ENCODE data around the gene MMP19. TPM values are rescaled to one million over a fixed set of nuclear protein-coding genes. Genes with fewer than 3 reads are reported as not detected.
"Not testable (repeated sequence)": the region's sequence is repeated elsewhere in the genome, so short reads cannot be mapped to it uniquely, and the experiment has no call there.

Gene MMP19
- polyA plus RNA-seq, 1 experiment: 40.7 TPM

- Histone ChIP-seq H3K27me3 (ENCODE audit: control insufficient read depth, insufficient read depth, low read length) (no peaks in the 10 kb centered on the region), H3K36me3 (ENCODE audit: control insufficient read depth, insufficient read depth, low read length) (no peaks in the 10 kb centered on the region), H3K4me3 (ENCODE audit: low read depth, low read length) (no peak overlapping the region)
- TF ChIP-seq CTCF (IDR thresholded peaks at IDR 0.05; ENCODE audit: insufficient read depth, low read depth, low read length): no peak
- ChIA-PET CTCF (interaction anchor here (0.9 to 2.6 kb wide), 2 partner anchors 23 to 51 kb away, joined by 3 to 10 read pairs; partner anchors contain the start of gene PYM1), POLR2A (no interaction called here)
- DNase-seq (ENCODE audit: low read depth): no peak
Measured at GRCh38 chr12:55875704-55876467, 33.1 kb upstream of the MMP19 start.

GRCh38 chr12:55874443-55874842 lies 31.7 kb upstream of the MMP19 start:
- no peak for DNase-seq (ENCODE audit: low read depth)
- no peak for TF ChIP-seq CTCF (IDR thresholded peaks at IDR 0.05; ENCODE audit: insufficient read depth, low read depth, low read length)
- Histone ChIP-seq H3K4me3 (ENCODE audit: low read depth, low read length) (no peak overlapping the region), H3K36me3 (ENCODE audit: control insufficient read depth, insufficient read depth, low read length) (no peaks in the 10 kb centered on the region), H3K27me3 (ENCODE audit: control insufficient read depth, insufficient read depth, low read length) (no peaks in the 10 kb centered on the region)
- POLR2A ChIA-PET: no interaction called here
- CTCF ChIA-PET: interaction anchor here (0.6 kb wide), 1 partner anchor 13 kb away, joined by 3 read pairs; no protein-coding TSS in a partner anchor

GRCh38 chr12:55866454-55867004 lies 23.8 kb upstream of the MMP19 start:
- CTCF ChIA-PET: interaction anchor here (1.4 kb wide), 1 partner anchor 19 kb away, joined by 5 read pairs; no protein-coding TSS in a partner anchor
- H3K36me3 ChIP-seq (ENCODE audit: control insufficient read depth, insufficient read depth, low read length); H3K4me3 ChIP-seq (ENCODE audit: low read depth, low read length); DNase-seq (ENCODE audit: low read depth); POLR2A ChIA-PET; H3K27me3 ChIP-seq (ENCODE audit: control insufficient read depth, insufficient read depth, low read length): not testable (repeated sequence)

GRCh38 chr12:55865327-55865726 lies 22.6 kb upstream of the MMP19 start:
- ChIA-PET POLR2A (no interaction called here), CTCF (interaction anchor here (1.4 kb wide), 1 partner anchor 18 kb away, joined by 5 read pairs; no protein-coding TSS in a partner anchor)
- H3K4me3 ChIP-seq (ENCODE audit: low read depth, low read length): no peak overlapping the region

GRCh38 chr12:55862931-55863330 lies 20.2 kb upstream of the MMP19 start:
- H3K4me3 ChIP-seq (ENCODE audit: low read depth, low read length); DNase-seq (ENCODE audit: low read depth); POLR2A ChIA-PET; H3K36me3 ChIP-seq (ENCODE audit: control insufficient read depth, insufficient read depth, low read length); CTCF ChIA-PET; H3K27me3 ChIP-seq (ENCODE audit: control insufficient read depth, insufficient read depth, low read length): not testable (repeated sequence)

More at GRCh38 chr12:55865327-55865726, 22.6 kb upstream of the MMP19 start:
- no peaks in the 10 kb centered on the region for H3K36me3 ChIP-seq (ENCODE audit: control insufficient read depth, insufficient read depth, low read length)
- H3K27me3 ChIP-seq (ENCODE audit: control insufficient read depth, insufficient read depth, low read length): no peaks in the 10 kb centered on the region
- TF ChIP-seq CTCF (IDR thresholded peaks at IDR 0.05; ENCODE audit: insufficient read depth, low read depth, low read length): no peak
- no peak for DNase-seq (ENCODE audit: low read depth)

- ChIA-PET POLR2A (no interaction called here), CTCF (no interaction called here)
- DNase-seq (ENCODE audit: low read depth): no peak
Measured at GRCh38 chr12:55862286-55862685, 19.6 kb upstream of the MMP19 start.

More at GRCh38 chr12:55862286-55862685, 19.6 kb upstream of the MMP19 start:
- Histone ChIP-seq H3K27me3 (ENCODE audit: control insufficient read depth, insufficient read depth, low read length) (no peaks in the 10 kb centered on the region), H3K4me3 (ENCODE audit: low read depth, low read length) (no peak overlapping the region), H3K36me3 (ENCODE audit: control insufficient read depth, insufficient read depth, low read length) (no peaks in the 10 kb centered on the region)
- no peak for TF ChIP-seq CTCF (IDR thresholded peaks at IDR 0.05; ENCODE audit: insufficient read depth, low read depth, low read length)
